Uterus (tissue), 2 donors: ENCODE measurements around the gene KASH5.

ENCODE experiments used
- CTCF ChIP-seq, 4 experiments: fragments of 200-600 bp in 2 of 4; fragments of 450-650 bp in 2 of 4; sonication (generic) in 2 of 4; IDR thresholded peaks; one replicate each; pipeline ENCODE4 v1.5.1; 2016 to 2019; ENCODE audit warnings: antibody characterized with exemption in 4 of 4, mild to moderate bottlenecking in 2 of 4, moderate library complexity in 1 of 4
- POLR2A ChIP-seq, 2 donors: fragments of 450-650 bp; IDR thresholded peaks; one replicate each; pipeline ENCODE4 v1.6.1; 2016; ENCODE audit warnings: antibody characterized with exemption in 2 of 2, mild to moderate bottlenecking in 1 of 2, moderate library complexity in 1 of 2

- TF ChIP-seq CTCF (IDR thresholded peaks at IDR 0.05) (no peak), POLR2A (IDR thresholded peaks at IDR 0.05) (no peak)
Observed at GRCh38 chr19:49430172-49430677, 42.2 kb downstream of the KASH5 start.
